GM10847 (cell line): ENCODE results near the gene PATZ1.

Experiments used
- POLR2A ChIP-seq: IDR thresholded peaks from 2 replicates; pipeline ENCODE4 v1.6.1; 2011; ENCODE audit not compliant: insufficient read length; ENCODE audit errors: extremely low read depth

PATZ1 gene

GRCh38 chr22:31346255-31346732 is at the start of gene PATZ1:
Gene PATZ1 (minus strand): TSS chr22:31346346. CDS start chr22:31345602, 744 bp downstream.
- TF ChIP-seq POLR2A = peak; percentile 48

- TF ChIP-seq POLR2A = no peak
Measured at GRCh38 chr22:31394326-31394725, 48.2 kb upstream of the PATZ1 start.

GRCh38 chr22:31393893-31394292 is 47.7 kb upstream of the PATZ1 start:
- TF ChIP-seq POLR2A = no peak

GRCh38 chr22:31378123-31378522 is 32.0 kb upstream of the PATZ1 start:
- no peak for TF ChIP-seq POLR2A

- TF ChIP-seq POLR2A = no peak
Measured at GRCh38 chr22:31377612-31378011, 31.5 kb upstream of the PATZ1 start.

GRCh38 chr22:31367426-31367825 is 21.3 kb upstream of the PATZ1 start:
- TF ChIP-seq POLR2A = no peak

- no peak for TF ChIP-seq POLR2A
Measured at GRCh38 chr22:31363885-31364465, 17.8 kb upstream of the PATZ1 start.

- no peak for TF ChIP-seq POLR2A
Measured at GRCh38 chr22:31361743-31362142, 15.6 kb upstream of the PATZ1 start.

- TF ChIP-seq POLR2A = no peak
Measured at GRCh38 chr22:31360029-31360428, 13.9 kb upstream of the PATZ1 start.

GRCh38 chr22:31354515-31354914 is 8.4 kb upstream of the PATZ1 start:
- TF ChIP-seq POLR2A = no peak

- no peak for TF ChIP-seq POLR2A
Measured at GRCh38 chr22:31350410-31350863, 4.3 kb upstream of the PATZ1 start.

GRCh38 chr22:31349960-31350359 is 3.8 kb upstream of the PATZ1 start:
- TF ChIP-seq POLR2A = no peak

- TF ChIP-seq POLR2A = no peak
Measured at GRCh38 chr22:31348766-31349165, 2.6 kb upstream of the PATZ1 start.

GRCh38 chr22:31347251-31348008 is 1.3 kb upstream of the PATZ1 start:
- peak; percentile 33 for TF ChIP-seq POLR2A

- TF ChIP-seq POLR2A = no peak
Measured at GRCh38 chr22:31346733-31347250, 646 bp upstream of the PATZ1 start.

- peak; percentile 54 for TF ChIP-seq POLR2A
Measured at GRCh38 chr22:31345331-31346254, 553 bp downstream of the PATZ1 start.
